ENCODE measurements around the gene SOX12.
"Not testable (repeated sequence)": the region's sequence is repeated elsewhere in the genome, so short reads cannot be mapped to it uniquely, and the experiment has no call there.

The SOX12 gene

DNA sequence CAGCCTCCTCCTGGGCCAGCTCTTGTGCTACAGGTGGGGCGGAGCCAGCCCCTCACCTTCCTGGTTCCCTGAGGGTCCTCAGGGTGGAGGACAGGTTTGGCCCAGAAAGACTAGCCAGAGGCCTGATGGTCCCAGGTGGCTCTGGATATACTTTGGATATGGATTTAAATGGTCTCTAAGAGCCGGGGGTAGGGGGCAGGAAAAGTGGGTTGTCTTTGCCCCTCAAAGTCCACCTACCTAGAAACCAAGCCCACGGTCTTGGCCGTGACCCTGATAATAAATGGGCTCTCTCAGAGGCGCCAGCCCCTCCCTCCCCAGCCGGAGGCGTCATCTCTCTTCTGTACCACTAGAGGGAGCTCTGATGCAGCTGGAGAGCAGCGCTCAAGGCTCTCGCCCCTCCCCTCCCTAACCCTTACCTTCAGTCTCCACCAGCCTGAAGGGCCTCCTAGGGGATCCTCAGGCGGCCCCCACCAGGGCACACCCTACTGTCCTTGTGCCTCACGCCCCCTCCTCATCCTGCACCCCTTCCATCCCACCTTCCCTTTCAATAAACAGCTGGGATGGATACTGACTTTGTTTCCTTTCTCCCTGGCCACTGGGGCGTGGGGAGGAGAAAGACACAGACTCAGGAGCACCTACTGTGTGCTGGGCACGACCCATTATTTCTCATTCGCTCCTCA is 29.1 kb downstream of the SOX12 start:
- Mint-ChIP-seq H3K36me3 (peaks cover 5 to 8% of the 10 kb centered on the region in 2 donors), H3K27ac (no peak overlapping the region), H3K27me3 (no peaks in the 10 kb centered on the region), H3K4me1 (peaks cover 0 to 9% of the 10 kb centered on the region in 2 donors), H3K4me3 (no peak overlapping the region), H3K9me3 (no peaks in the 10 kb centered on the region)
- DNase-seq (peak; percentile 69), ATAC-seq (replicated peaks) (peak; percentile 98 to 99)

- not testable (repeated sequence) for H3K27ac Mint-ChIP-seq; DNase-seq; H3K27me3 Mint-ChIP-seq; H3K4me3 Mint-ChIP-seq; H3K9me3 Mint-ChIP-seq; H3K36me3 Mint-ChIP-seq; ATAC-seq (replicated peaks)
- H3K4me1 Mint-ChIP-seq: peaks cover 2 to 12% of the 10 kb centered on the region in 2 donors
Observed at GRCh38 chr20:356154-356553, 30.8 kb downstream of the SOX12 start.

DNA sequence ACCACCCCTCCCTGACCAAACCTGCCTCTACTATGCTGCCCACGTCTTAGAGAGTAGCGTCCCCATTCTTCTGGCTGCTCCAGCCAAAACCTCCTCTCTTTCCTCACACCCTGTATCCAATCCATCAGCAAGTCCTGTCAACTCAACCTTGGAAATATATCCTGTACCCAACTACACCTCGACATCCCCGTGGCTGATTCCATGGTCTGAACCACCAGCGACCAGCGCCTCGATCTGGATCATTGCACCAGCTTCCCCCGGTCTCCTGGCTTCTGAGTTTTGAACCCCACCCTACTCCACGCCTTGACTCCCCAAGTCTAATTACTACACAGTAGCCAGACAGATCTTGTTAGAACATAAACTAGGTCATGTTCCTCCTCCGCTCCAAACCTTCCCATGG is 31.4 kb downstream of the SOX12 start:
- Mint-ChIP-seq H3K9me3 (no peaks in the 10 kb centered on the region), H3K27me3 (no peaks in the 10 kb centered on the region), H3K4me3 (no peak overlapping the region), H3K36me3 (peaks cover 4 to 5% of the 10 kb centered on the region in 2 donors), H3K4me1 (peaks cover 8 to 17% of the 10 kb centered on the region in 2 donors), H3K27ac (no peak overlapping the region)
- DNase-seq (no peak), ATAC-seq (replicated peaks) (no peak)

DNA sequence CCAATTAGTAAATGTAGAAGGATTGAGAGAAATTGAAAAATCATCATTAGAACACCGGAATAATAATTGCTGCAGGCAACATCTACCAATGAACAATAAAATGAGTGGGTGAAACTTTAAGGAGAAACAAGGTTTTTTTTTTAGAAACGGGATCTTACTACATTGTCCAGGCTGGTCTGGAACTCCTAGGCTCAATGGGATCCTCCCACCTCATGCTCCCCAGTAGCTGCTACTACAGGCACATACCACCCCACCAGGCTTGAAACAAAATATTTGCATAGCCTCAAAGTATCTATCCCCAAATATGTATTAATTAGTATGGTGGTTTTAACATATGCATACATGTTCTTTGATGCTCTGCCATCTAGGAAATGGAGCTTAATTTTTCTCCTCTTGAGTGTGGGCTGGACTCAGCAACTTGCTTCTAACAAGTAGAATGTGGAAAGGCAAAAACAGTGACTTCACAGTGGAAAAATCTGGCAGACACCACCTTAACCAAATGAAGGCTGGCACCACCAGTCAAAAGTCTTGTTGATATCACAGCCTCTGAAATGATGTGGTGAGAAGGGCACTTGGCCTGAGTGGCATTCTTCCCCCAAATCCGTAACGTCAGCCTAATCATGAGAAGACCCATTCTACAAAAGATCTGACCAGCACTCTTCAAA is 33.7 kb downstream of the SOX12 start:
- Mint-ChIP-seq H3K4me3 (no peak overlapping the region), H3K4me1 (peaks cover 16 to 27% of the 10 kb centered on the region in 2 donors), H3K27ac (no peak overlapping the region), H3K9me3 (no peaks in the 10 kb centered on the region), H3K36me3 (peaks cover 0 to 1% of the 10 kb centered on the region in 2 donors), H3K27me3 (peaks cover 0 to 6% of the 10 kb centered on the region in 2 donors)
- ATAC-seq (replicated peaks) (no peak), DNase-seq (no peak)

GRCh38 chr20:361561-361960 is 36.2 kb downstream of the SOX12 start:
- Mint-ChIP-seq H3K27ac (no peak overlapping the region), H3K9me3 (no peaks in the 10 kb centered on the region), H3K4me3 (no peak overlapping the region), H3K4me1 (peaks cover 19 to 26% of the 10 kb centered on the region in 2 donors), H3K36me3 (peaks cover 0 to 1% of the 10 kb centered on the region in 2 donors), H3K27me3 (peaks cover 0 to 10% of the 10 kb centered on the region in 2 donors)
- no peak for DNase-seq
- ATAC-seq (replicated peaks): peak in 1 of 2 donors; percentile 58

- ATAC-seq (replicated peaks) (peak; percentile 38 to 46), DNase-seq (no peak)
- H3K27me3 Mint-ChIP-seq: peaks cover 0 to 10% of the 10 kb centered on the region in 2 donors
- H3K4me3 Mint-ChIP-seq: no peak overlapping the region
- no peaks in the 10 kb centered on the region for H3K36me3 Mint-ChIP-seq
- peak overlapping the region; percentile 37 for H3K27ac Mint-ChIP-seq
- H3K9me3 Mint-ChIP-seq: no peaks in the 10 kb centered on the region
- peaks cover 19 to 26% of the 10 kb centered on the region in 2 donors for H3K4me1 Mint-ChIP-seq
Observed at GRCh38 chr20:362271-363254, 37.2 kb downstream of the SOX12 start.

DNA sequence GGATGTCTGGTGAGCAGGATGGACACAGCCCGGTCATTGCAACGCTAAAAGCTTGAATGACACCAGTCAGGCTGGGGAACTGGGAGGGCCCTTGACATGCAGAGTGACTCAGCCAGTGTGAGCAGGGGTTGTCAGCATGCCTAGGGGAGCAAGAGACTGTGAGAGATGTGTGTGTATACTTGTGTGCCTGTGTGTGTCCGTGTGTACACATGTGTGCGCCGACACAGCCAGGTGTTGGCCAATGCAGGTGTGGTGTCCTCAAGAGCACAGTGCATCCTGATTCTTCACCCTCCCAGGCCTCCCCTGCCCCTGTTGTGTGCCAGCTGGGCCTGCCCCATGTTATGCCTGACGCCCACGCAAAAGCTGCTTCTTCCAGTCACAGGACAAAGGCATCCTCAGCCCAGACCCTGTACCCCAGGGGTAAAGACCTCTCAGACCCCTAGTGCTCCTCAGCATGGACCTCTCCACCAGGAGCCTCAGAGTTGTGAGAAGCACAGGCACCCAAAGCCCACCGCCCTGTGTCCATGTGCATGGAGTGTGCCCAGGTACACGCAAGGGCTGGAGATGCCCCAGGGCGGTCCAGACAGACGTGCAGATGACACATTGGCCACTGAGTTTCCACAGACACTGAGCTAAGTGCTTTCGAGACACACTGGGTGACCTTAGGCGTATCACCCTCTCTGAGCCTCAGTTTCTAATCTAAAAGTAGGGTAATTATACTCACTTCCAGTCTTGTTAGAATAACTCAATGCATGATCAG is 38.1 kb downstream of the SOX12 start:
- H3K27ac Mint-ChIP-seq: no peak overlapping the region
- no peak overlapping the region for H3K4me3 Mint-ChIP-seq
- peaks cover 2 to 11% of the 10 kb centered on the region in 2 donors for H3K27me3 Mint-ChIP-seq
- H3K9me3 Mint-ChIP-seq: no peaks in the 10 kb centered on the region
- peaks cover 19 to 26% of the 10 kb centered on the region in 2 donors for H3K4me1 Mint-ChIP-seq
- ATAC-seq (replicated peaks): no peak
- no peak for DNase-seq
- H3K36me3 Mint-ChIP-seq: no peaks in the 10 kb centered on the region

GRCh38 chr20:364905-365794 is 39.8 kb downstream of the SOX12 start:
- ATAC-seq (replicated peaks) (peak in 1 of 2 donors; percentile 16), DNase-seq (no peak)
- no peak overlapping the region for H3K4me3 Mint-ChIP-seq
- H3K27me3 Mint-ChIP-seq: peaks cover 7 to 18% of the 10 kb centered on the region in 2 donors
- H3K9me3 Mint-ChIP-seq: no peaks in the 10 kb centered on the region
- H3K27ac Mint-ChIP-seq: peak overlapping the region; percentile 14
- peaks cover 19 to 26% of the 10 kb centered on the region in 2 donors for H3K4me1 Mint-ChIP-seq
- H3K36me3 Mint-ChIP-seq: no peaks in the 10 kb centered on the region

DNA sequence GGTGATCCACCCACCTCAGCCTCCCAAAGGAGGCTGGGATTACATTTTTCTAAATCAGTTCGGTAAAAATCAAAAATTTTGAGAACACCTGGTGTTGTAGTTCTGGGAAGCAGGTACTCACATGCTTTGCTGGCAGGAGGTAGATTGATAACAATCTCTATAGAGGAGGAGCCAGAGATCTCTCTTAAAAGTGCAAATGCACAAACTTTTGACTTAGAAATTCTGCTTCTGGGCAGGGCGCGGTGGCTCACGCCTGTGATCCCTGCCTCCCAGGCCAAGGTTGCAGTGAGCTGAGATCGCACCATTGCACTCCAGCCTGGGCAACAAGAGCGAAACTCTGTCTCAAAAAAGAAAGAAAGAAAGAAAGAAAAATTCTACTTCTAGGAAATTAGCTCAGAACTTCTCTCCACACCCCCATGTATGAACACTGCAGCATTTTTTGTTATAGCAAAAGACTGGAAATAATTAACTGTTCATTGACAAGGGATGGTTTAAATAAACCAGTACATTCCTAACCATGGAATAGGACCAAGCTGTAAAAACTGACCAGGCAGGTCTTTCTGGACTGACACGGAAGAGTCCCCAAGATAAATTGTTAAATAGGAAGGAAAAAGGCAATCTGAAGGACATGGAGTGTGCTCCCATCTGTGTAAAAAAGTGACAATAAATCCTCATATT is 40.8 kb downstream of the SOX12 start:
- H3K27ac Mint-ChIP-seq: no peak overlapping the region

DNA sequence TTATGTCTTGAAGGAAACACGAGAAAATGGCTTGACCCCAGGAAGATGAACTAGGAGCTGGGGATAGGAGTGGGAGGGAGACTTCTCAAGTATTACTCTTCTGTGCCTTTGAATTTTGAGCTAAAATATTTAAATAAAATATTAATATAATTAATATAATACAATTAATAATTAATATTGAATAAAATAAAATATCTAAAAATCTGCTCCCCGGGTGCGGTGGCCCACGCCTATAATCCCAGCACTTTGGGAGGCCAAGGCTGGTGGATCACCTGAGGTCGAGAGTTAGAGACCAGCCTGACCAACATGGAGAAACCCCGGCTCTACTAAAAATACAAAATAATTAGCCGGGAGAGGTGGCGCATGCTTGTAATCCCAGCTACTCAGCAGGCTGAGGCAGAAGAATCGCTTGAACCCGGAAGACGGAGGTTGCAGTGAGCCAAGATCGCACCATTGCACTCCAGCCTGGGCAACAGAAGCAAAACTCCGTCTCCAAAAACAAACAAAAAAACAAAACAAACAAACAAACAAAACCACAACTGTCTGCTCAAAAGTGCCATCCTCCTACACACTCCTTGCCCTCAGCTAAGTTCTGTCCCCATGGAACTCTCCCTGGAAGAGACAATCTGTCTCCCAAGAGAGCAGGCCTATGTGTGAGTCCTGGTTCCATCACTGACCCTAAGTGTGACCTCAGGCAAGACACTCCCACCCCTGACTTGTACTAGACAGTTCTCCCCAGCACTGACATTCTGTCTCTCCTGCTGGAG is 41.5 kb downstream of the SOX12 start:
- H3K4me3 Mint-ChIP-seq: no peak overlapping the region
- no peak for DNase-seq
- peaks cover 7 to 18% of the 10 kb centered on the region in 2 donors for H3K27me3 Mint-ChIP-seq
- peaks cover 11 to 17% of the 10 kb centered on the region in 2 donors for H3K4me1 Mint-ChIP-seq
- no peak overlapping the region for H3K27ac Mint-ChIP-seq
- ATAC-seq (replicated peaks): no peak
- H3K36me3 Mint-ChIP-seq: no peaks in the 10 kb centered on the region
- H3K9me3 Mint-ChIP-seq: no peaks in the 10 kb centered on the region

More for the DNA sequence above, 40.8 kb downstream of the SOX12 start:
- Mint-ChIP-seq H3K9me3 (no peaks in the 10 kb centered on the region), H3K27me3 (peaks cover 7 to 18% of the 10 kb centered on the region in 2 donors), H3K4me1 (peaks cover 17 to 22% of the 10 kb centered on the region in 2 donors), H3K36me3 (no peaks in the 10 kb centered on the region), H3K4me3 (no peak overlapping the region)
- no peak for DNase-seq
- no peak for ATAC-seq (replicated peaks)

DNA sequence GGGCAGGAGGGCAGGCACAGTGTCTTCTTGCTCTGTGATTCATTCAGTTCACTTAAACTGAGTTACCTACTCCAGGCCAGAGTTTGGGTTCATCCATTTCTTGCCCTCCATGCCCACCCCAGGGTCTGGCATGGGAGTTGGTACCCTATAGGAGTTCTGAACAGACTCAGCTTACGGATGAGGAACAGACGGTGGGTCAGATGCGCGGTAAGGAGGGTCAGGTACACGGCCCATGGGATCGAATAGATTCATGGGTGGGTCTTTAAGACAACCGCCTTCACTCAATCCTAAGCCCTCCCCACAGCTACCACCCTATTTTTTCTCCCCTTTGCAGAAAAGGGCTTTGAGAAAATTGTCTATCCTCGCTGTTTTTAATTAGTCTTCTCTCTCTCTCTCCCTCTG is 42.1 kb downstream of the SOX12 start:
- Mint-ChIP-seq H3K27me3 (peaks cover 7 to 15% of the 10 kb centered on the region in 2 donors), H3K36me3 (no peaks in the 10 kb centered on the region), H3K4me1 (peaks cover 14 to 19% of the 10 kb centered on the region in 2 donors)

DNA sequence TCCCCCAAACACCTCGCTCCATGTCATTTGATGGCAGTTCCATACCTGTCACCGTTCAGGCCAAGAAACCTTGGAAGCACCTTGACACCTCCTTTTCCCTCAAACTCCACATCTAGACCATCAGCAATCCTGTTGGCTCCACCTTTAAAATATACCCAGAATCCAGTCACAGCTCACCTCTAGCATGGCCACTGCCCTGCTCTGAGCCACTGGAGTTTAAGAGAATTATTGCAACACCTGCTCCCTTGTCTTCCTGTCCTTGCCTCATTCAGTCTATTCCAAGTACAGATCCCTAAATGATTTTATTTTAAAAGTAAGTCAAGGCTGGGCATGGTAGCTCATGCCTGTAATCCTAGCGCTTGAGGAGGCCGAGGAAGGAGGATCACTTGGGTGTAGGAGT is 43.6 kb downstream of the SOX12 start:
- Mint-ChIP-seq H3K4me3 (no peak overlapping the region), H3K4me1 (peaks cover 17 to 27% of the 10 kb centered on the region in 2 donors), H3K27ac (no peak overlapping the region), H3K27me3 (peaks cover 7 to 12% of the 10 kb centered on the region in 2 donors), H3K9me3 (no peaks in the 10 kb centered on the region), H3K36me3 (no peaks in the 10 kb centered on the region)
- DNase-seq: no peak
- ATAC-seq (replicated peaks): no peak

More for the DNA sequence above, 42.1 kb downstream of the SOX12 start:
- Mint-ChIP-seq H3K4me3 (no peak overlapping the region), H3K27ac (no peak overlapping the region), H3K9me3 (no peaks in the 10 kb centered on the region)
- DNase-seq (no peak), ATAC-seq (replicated peaks) (no peak)
